GM06990 (cell line): ENCODE measurements around the gene THSD4.

Experiments
- DNase-seq: peaks from one replicate; pipeline ENCODE4 v3.0.0-alpha.2; 2011; ENCODE audit not compliant: insufficient read length; ENCODE audit errors: extremely low read depth
- H3K27me3 ChIP-seq: replicated peaks from 2 replicates; pipeline ENCODE4 v1.6.0; 2011; ENCODE audit warnings: low read length; ENCODE audit not compliant: control insufficient read depth, insufficient read depth
- H3K36me3 ChIP-seq: 2 replicates; pipeline ENCODE4 v1.5.1; 2011; ENCODE audit warnings: low read length; ENCODE audit not compliant: control insufficient read depth, insufficient read depth
- H3K4me3 ChIP-seq: replicated peaks from 2 replicates; pipeline ENCODE4 v1.5.1; 2011; ENCODE audit warnings: low read depth, mild to moderate bottlenecking, control low read depth, low read length
- TF ChIP-seq, protein P1 (sequence below): IDR thresholded peaks from 2 replicates; pipeline ENCODE4 v1.5.1; 2011; ENCODE audit warnings: low read length, control low read depth, mild to moderate bottlenecking, inconsistent platforms; ENCODE audit not compliant: insufficient read depth, poor library complexity, severe bottlenecking

Gene THSD4

DNA sequence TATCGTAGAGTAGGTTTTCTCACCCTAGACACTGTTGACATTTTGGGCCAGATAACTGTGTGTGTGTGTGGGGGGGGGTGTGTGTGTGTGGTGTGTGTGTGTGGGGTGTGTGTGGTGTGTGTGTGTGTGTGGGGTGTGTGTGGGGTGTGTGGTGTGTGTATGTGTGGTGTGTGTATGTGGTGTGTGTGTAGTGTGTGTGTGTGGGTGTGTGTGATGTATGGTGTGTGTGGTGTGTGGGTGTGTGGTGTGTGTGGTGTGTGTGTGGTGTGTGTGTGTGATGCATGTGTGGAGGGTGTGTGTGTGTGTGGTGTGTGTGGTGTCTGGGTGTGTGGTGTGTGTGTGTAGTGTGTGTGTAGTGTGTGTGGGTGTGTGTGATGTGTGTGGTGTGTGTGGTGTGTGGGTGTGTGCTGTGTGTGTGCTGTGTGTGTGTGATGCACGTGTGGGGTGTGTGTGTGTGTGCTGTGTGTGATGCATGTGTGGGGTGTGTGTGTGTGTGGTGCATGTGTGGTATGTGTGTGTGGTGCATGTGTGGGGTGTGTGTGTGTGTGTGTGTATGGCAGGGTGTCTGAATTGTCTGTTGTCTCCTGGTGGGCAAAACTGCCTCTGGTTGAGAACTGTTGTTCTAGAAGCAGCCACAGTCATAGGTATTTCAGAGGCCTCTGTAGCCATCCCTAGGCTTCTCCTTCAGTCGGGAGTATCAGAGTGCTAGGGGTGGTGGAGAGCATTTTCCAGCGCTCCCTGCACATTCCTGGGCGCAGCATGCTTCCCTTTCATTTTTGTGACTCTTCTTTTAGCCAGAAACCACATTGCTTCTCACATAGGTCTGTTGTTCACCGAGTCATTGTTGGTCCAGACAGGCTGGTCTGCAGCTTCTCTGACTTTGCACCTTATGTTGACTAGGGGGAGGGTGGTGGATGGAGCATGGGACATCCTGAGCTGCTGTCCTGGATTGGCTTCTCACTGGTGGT is 84.4 kb downstream of the THSD4 start:
- TF ChIP-seq, protein P1, sequence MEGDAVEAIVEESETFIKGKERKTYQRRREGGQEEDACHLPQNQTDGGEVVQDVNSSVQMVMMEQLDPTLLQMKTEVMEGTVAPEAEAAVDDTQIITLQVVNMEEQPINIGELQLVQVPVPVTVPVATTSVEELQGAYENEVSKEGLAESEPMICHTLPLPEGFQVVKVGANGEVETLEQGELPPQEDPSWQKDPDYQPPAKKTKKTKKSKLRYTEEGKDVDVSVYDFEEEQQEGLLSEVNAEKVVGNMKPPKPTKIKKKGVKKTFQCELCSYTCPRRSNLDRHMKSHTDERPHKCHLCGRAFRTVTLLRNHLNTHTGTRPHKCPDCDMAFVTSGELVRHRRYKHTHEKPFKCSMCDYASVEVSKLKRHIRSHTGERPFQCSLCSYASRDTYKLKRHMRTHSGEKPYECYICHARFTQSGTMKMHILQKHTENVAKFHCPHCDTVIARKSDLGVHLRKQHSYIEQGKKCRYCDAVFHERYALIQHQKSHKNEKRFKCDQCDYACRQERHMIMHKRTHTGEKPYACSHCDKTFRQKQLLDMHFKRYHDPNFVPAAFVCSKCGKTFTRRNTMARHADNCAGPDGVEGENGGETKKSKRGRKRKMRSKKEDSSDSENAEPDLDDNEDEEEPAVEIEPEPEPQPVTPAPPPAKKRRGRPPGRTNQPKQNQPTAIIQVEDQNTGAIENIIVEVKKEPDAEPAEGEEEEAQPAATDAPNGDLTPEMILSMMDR: no peak
- DNase-seq: no peak
- H3K4me3 ChIP-seq: no peak overlapping the region
- H3K36me3 ChIP-seq: no peaks in the 10 kb centered on the region
- H3K27me3 ChIP-seq: no peaks in the 10 kb centered on the region

GRCh38 chr15:71201477-71201876 is 86.2 kb downstream of the THSD4 start:
- Histone ChIP-seq H3K36me3 (no peaks in the 10 kb centered on the region), H3K27me3 (no peaks in the 10 kb centered on the region), H3K4me3 (no peak overlapping the region)
- TF ChIP-seq, protein P1: no peak
- no peak for DNase-seq

- Histone ChIP-seq H3K36me3 (no peaks in the 10 kb centered on the region), H3K27me3 (no peaks in the 10 kb centered on the region), H3K4me3 (no peak overlapping the region)
- TF ChIP-seq, protein P1: no peak
- DNase-seq: no peak
These were observed 87.4 kb downstream of the THSD4 start for GRCh38 chr15:71202712-71203111.

GRCh38 chr15:71203586-71204474 is 88.6 kb downstream of the THSD4 start:
- no peak for DNase-seq
- H3K4me3 ChIP-seq: no peak overlapping the region
- H3K27me3 ChIP-seq: no peaks in the 10 kb centered on the region
- no peaks in the 10 kb centered on the region for H3K36me3 ChIP-seq
- TF ChIP-seq, protein P1: no peak

- TF ChIP-seq, protein P1: no peak
- Histone ChIP-seq H3K36me3 (no peaks in the 10 kb centered on the region), H3K27me3 (no peaks in the 10 kb centered on the region), H3K4me3 (no peak overlapping the region)
- DNase-seq: no peak
These were observed 91.9 kb downstream of the THSD4 start for GRCh38 chr15:71207141-71207540.
